Duodenal mucosa (tissue), 2 donors: Measurements from ENCODE around the gene ANO4.

Source experiments
- H3K27ac ChIP-seq: one replicate; pipeline ENCODE4 v1.7.0; 2013; ENCODE audit warnings: low read depth, low read length
- H3K27me3 ChIP-seq, 2 donors: one replicate each; pipeline ENCODE4 v1.7.0; 2013; ENCODE audit warnings: low read length in 2 of 2, control low read depth in 1 of 2; ENCODE audit not compliant: insufficient read depth in 2 of 2, control insufficient read depth in 1 of 2
- H3K36me3 ChIP-seq, 2 donors: one replicate each; pipeline ENCODE4 v1.7.0; 2013; ENCODE audit warnings: low read length in 2 of 2, control low read depth in 1 of 2; ENCODE audit not compliant: insufficient read depth in 2 of 2, control insufficient read depth in 1 of 2
- H3K4me1 ChIP-seq, 2 donors: one replicate each; pipeline ENCODE4 v1.7.0; 2013; ENCODE audit warnings: low read length in 2 of 2, control low read depth in 1 of 2; ENCODE audit not compliant: insufficient read depth in 2 of 2, control insufficient read depth in 1 of 2
- H3K4me3 ChIP-seq, 2 donors: one replicate each; pipeline ENCODE4 v1.7.0; 2013; ENCODE audit warnings: low read length in 2 of 2, low read depth in 1 of 2
- H3K9ac ChIP-seq, 2 donors: one replicate each; pipeline ENCODE4 v1.7.0; 2013; ENCODE audit warnings: low read length in 2 of 2, low read depth in 1 of 2
- H3K9me3 ChIP-seq, 2 donors: one replicate each; pipeline ENCODE4 v1.7.0; 2013; ENCODE audit warnings: low read length in 2 of 2, control low read depth in 1 of 2; ENCODE audit not compliant: control insufficient read depth in 1 of 2

The ANO4 gene

DNA sequence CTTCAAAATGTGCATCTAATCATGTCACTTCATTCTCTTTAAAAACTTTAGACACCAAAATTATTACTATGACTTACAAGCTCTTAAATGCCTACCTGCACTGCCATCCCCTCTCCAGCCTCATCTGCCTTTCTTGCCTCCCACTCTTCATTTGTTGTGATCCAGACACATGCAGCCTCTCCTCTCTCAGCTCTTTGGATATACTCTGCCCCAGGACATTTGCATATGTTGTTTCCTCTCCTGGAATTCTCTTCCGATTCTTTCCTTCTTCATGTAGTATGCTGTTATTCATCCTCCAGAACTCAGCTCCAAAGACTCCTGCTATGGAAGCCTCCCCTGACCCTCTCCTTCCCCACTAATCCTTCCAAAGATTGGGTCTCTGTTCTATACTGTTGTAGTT, 197.6 kb downstream of the ANO4 start:
- Histone ChIP-seq H3K36me3 (no peaks in the 10 kb centered on the region), H3K9ac (no peak overlapping the region)

DNA sequence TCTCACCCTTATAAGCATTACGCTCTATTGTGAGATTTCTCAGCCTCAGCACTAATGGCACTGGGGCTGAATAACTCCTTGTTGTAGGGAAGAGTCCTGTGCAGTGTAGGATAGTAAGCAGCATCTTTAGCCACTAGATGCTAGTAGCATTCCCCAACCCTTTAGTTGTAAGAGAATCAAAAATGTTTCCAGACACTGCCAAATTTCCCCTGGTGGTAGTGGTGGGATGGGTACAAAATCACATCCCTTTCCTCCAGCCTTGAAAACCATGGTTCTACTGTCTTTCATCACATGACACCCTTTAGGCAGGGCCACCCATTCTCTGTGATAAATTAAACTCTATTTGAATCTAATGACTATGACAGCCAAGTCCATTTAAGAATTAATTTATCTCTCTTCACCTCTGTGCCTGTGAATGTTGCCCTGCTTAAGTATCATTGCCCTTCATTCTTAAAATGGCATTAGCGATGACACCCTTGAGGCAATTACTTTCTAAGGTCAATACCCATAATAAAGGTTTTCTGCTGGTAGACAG, 199.4 kb downstream of the ANO4 start:
- no peak overlapping the region for H3K27ac ChIP-seq
- H3K36me3 ChIP-seq = no peaks in the 10 kb centered on the region
- H3K4me1 ChIP-seq = no peaks in the 10 kb centered on the region
- H3K9me3 ChIP-seq = no peaks in the 10 kb centered on the region
- H3K9ac ChIP-seq = no peak overlapping the region
- H3K27me3 ChIP-seq = peaks cover 0 to 7% of the 10 kb centered on the region in 2 donors
- no peak overlapping the region for H3K4me3 ChIP-seq

More for the DNA sequence above, 197.6 kb downstream of the ANO4 start:
- no peak overlapping the region for H3K4me3 ChIP-seq
- no peak overlapping the region for H3K27ac ChIP-seq
- H3K9me3 ChIP-seq = no peaks in the 10 kb centered on the region
- no peaks in the 10 kb centered on the region for H3K4me1 ChIP-seq
- peaks cover 0 to 7% of the 10 kb centered on the region in 2 donors for H3K27me3 ChIP-seq

DNA sequence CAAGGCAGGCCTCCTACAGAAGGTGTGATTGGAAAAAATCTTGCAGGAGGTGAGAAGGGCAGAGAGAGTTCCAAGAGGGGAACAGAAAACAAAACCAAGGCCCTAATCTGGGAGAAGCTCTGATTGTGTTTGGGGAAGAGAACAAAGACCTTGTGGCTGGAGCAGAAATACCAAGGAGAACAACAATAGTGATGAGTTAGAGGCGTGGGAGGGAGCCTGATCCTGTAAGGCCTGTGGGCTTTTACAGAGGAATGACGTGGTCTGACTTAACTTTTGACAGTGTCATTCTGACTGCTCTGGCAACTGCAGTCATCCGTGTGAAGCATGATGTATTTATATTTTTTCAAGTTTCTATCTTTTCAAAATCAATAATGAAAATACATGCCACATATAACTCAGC, 200.6 kb downstream of the ANO4 start:
- H3K4me1 ChIP-seq = no peaks in the 10 kb centered on the region
- no peak overlapping the region for H3K27ac ChIP-seq
- H3K9ac ChIP-seq = no peak overlapping the region
- no peaks in the 10 kb centered on the region for H3K36me3 ChIP-seq
- peaks cover 0 to 7% of the 10 kb centered on the region in 2 donors for H3K27me3 ChIP-seq
- no peaks in the 10 kb centered on the region for H3K9me3 ChIP-seq
- H3K4me3 ChIP-seq = no peak overlapping the region

DNA sequence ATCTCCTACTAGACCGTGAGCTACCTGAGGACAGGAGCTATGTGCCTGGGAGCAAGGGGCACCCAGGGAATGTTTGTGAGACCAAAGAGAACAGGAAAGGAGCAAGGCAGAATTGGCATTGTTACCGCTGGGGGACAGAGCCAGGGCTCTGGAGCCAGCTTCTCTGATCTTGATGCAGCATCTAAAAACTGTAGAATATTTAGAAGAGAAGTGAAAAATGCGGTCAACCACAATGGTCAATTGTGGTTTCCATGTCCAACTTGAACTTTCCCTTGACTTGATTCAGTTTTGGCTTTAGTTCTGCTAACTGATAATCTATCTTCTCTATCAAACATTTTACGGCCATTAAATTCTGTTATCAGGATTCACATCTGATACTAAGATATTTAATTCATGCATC, 201.2 kb downstream of the ANO4 start:
- Histone ChIP-seq H3K9me3 (no peaks in the 10 kb centered on the region), H3K9ac (no peak overlapping the region), H3K27me3 (peaks cover 0 to 7% of the 10 kb centered on the region in 2 donors), H3K4me3 (no peak overlapping the region), H3K27ac (no peak overlapping the region), H3K36me3 (no peaks in the 10 kb centered on the region), H3K4me1 (no peaks in the 10 kb centered on the region)

DNA sequence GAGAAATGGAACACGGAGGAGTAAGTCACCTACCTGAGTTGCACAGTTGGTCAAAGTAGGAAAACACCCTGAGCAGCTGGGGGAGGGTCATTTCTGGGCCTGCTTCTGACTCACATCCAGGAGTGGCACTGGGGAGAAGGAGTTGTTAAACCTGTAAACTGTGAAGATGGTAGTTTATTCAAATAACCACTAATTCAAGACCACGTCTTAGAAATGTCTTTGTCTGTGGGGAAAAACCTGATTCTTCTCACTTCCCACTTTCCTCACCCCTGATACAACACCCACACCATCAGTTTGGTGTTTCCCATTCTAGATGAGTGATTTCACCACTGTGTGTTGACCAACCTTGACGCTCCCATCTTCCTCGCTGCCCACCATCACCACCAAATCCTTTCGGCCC, 207.1 kb downstream of the ANO4 start:
- no peak overlapping the region for H3K9ac ChIP-seq

DNA sequence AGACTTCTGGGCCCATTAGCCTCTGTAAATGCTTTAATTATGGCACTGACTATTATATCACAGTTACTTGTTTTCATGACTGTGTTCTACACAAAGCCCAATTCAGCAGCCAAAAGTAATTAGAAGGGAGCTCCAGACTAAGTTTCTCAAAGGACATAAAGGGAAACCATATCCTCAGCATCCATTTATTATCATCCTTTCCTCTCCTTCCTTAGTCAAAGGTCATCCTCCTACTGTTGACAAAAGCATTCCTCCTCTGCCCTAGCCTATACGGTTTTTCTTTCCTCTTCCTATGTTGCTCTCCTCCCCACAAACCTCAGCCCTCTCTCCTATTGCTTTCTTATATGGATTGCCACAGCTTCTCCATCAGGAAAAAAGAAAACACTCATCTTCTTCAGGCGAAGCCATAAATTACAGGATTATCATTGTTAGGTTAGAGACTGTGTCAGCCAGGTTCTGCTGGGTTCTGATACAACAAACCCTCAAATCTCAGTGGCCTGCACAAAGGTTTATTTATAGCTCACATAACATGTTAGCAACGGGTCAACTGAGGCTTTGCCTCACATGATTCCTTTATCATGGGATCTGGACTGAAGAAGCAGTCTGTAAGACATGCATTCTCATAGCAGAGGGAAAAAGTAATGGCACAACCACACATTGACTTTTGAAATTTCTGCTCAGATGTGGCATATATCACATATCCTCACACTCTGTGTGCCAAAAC, 208.3 kb downstream of the ANO4 start:
- Histone ChIP-seq H3K27ac (no peak overlapping the region), H3K4me3 (no peak overlapping the region), H3K27me3 (peaks cover 0 to 3% of the 10 kb centered on the region in 2 donors), H3K9me3 (no peaks in the 10 kb centered on the region), H3K36me3 (no peaks in the 10 kb centered on the region), H3K9ac (no peak overlapping the region), H3K4me1 (no peaks in the 10 kb centered on the region)

More for the DNA sequence above, 207.1 kb downstream of the ANO4 start:
- no peaks in the 10 kb centered on the region for H3K36me3 ChIP-seq
- no peak overlapping the region for H3K27ac ChIP-seq
- no peaks in the 10 kb centered on the region for H3K4me1 ChIP-seq
- no peaks in the 10 kb centered on the region for H3K9me3 ChIP-seq
- H3K27me3 ChIP-seq = peaks cover 0 to 3% of the 10 kb centered on the region in 2 donors
- no peak overlapping the region for H3K4me3 ChIP-seq

DNA sequence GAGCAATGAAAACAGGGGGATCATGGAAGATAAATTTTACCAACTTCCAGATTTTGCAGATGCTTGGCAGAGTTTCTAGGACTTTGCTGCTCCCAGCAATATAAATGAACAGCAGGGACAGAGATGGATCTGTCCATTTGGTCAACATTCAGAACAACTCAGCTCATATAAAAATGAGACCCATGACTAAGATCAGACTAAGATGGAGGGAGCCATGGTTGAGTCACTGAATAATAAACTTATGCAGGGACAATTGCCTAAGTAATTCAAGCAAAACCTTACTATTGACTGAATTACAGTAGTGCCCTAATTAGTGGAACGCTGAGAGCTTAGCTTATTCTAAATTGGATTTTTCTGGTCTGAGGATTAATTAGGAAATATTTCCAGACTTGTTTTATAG, 210.3 kb downstream of the ANO4 start:
- H3K36me3 ChIP-seq = no peaks in the 10 kb centered on the region
- H3K4me3 ChIP-seq = no peak overlapping the region
- H3K27ac ChIP-seq = no peak overlapping the region
- no peak overlapping the region for H3K9ac ChIP-seq
- H3K4me1 ChIP-seq = no peaks in the 10 kb centered on the region
- peaks cover 0 to 8% of the 10 kb centered on the region in 2 donors for H3K9me3 ChIP-seq
- H3K27me3 ChIP-seq = peaks cover 0 to 3% of the 10 kb centered on the region in 2 donors

DNA sequence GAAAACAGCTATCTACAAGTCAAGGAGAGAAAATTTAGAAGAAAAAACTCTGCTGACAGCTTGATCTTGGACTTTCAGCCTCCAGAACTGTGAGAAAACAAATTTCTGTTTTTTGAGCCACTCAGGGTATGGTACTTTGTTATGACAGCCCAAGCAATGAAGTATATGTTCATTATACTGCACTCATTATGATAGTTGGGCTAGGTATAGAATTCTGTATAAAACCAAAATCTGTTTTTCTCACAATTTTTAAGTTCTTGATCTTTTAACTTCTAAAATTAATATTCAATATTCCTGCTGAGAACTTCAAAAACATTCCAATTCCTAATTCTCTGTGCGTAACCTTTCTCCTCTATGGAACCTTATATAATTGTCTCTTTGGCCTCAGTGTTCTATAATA, 214.7 kb downstream of the ANO4 start:
- Histone ChIP-seq H3K9me3 (peaks cover 0 to 8% of the 10 kb centered on the region in 2 donors), H3K4me1 (no peaks in the 10 kb centered on the region), H3K27me3 (no peaks in the 10 kb centered on the region), H3K4me3 (no peak overlapping the region), H3K9ac (no peak overlapping the region), H3K27ac (no peak overlapping the region), H3K36me3 (no peaks in the 10 kb centered on the region)

DNA sequence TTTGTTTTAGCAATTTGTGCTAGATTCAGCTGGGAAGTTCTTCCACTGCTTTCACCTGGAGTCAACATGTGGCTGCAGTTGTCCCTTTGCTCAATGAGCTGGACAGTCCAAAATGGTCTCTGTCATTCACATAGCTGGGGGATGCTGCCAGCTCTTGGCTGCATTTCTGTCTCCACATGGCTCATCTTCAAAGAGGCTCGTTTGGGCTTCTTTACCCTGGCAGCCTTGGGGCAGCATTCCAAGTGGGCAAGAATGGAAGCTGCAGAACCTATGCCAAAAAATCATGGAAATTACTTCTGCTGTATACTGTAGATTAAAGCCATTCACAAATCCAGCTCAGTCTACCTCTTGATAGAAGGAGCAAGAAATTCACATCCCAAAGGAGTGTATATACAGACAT, 216.3 kb downstream of the ANO4 start:
- Histone ChIP-seq H3K9ac (no peak overlapping the region), H3K27ac (no peak overlapping the region), H3K36me3 (no peaks in the 10 kb centered on the region), H3K4me3 (no peak overlapping the region), H3K9me3 (peaks cover 0 to 8% of the 10 kb centered on the region in 2 donors), H3K4me1 (no peaks in the 10 kb centered on the region), H3K27me3 (no peaks in the 10 kb centered on the region)

DNA sequence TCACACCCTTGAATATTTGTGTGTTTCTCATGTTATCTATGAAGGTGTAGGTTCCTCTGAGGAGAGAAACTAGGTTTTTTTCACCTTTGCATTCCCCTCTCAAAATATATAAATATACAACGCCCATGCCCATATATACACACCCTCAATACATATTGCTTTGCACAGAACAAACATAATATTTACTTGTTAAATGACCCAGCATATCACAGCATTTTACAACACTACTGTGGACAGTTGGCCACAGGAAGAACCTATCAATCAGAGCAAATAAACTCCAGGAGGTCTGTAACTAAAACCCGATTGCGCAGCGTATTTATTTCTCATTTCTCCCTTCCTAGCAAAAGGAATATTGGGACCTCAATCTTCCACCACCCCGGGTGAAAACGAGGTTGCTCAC, 219.4 kb downstream of the ANO4 start:
- Histone ChIP-seq H3K4me1 (no peaks in the 10 kb centered on the region), H3K27me3 (no peaks in the 10 kb centered on the region), H3K36me3 (no peaks in the 10 kb centered on the region)

More for the DNA sequence above, 219.4 kb downstream of the ANO4 start:
- no peak overlapping the region for H3K4me3 ChIP-seq
- no peak overlapping the region for H3K9ac ChIP-seq
- H3K27ac ChIP-seq = no peak overlapping the region
- H3K9me3 ChIP-seq = peaks cover 0 to 3% of the 10 kb centered on the region in 2 donors
